Neutrophil (primary cell): Measurements from ENCODE around the gene SERPINB8.

Source experiments
- H3K27ac ChIP-seq: fragments of 200-600 bp; sonication (generic); 2 replicates; pipeline ENCODE4 v1.5.1; 2016; ENCODE audit warnings: mild to moderate bottlenecking, moderate library complexity
- H3K27me3 ChIP-seq: fragments of 200-600 bp; sonication (generic); 2 replicates; pipeline ENCODE4 v1.6.0; 2016; ENCODE audit warnings: mild to moderate bottlenecking
- H3K36me3 ChIP-seq: fragments of 200-600 bp; sonication (generic); 2 replicates; pipeline ENCODE4 v1.5.1; 2017
- H3K4me1 ChIP-seq, 2 experiments: fragments of 200-600 bp in 1 of 2; sonication (generic) in 1 of 2; 1 replicate in 1 of 2; 2 replicates in 1 of 2; pipeline versions ENCODE4 v1.5.1 to v1.6.1; 2013 to 2016; ENCODE audit warnings: low read depth in 1 of 2, low read length in 1 of 2, mild to moderate bottlenecking in 1 of 2, moderate library complexity in 1 of 2; ENCODE audit not compliant: control insufficient read depth in 1 of 2, insufficient read depth in 1 of 2
- H3K4me3 ChIP-seq, 2 experiments: fragments of 200-600 bp in 1 of 2; sonication (generic) in 1 of 2; 1 replicate in 1 of 2; 2 replicates in 1 of 2; pipeline ENCODE4 v1.5.1; 2013 to 2016; ENCODE audit warnings: low read depth in 1 of 2, low read length in 1 of 2, mild to moderate bottlenecking in 1 of 2, moderate library complexity in 1 of 2
- H3K9me3 ChIP-seq: fragments of 200-600 bp; sonication (generic); 2 replicates; pipeline ENCODE4 v1.5.1; 2016
- TF ChIP-seq, protein P1 (sequence below): fragments of 200-600 bp; sonication (generic); IDR thresholded peaks from 2 replicates; pipeline ENCODE4 v1.5.1; 2016; ENCODE audit warnings: antibody characterized with exemption

SERPINB8 gene

DNA sequence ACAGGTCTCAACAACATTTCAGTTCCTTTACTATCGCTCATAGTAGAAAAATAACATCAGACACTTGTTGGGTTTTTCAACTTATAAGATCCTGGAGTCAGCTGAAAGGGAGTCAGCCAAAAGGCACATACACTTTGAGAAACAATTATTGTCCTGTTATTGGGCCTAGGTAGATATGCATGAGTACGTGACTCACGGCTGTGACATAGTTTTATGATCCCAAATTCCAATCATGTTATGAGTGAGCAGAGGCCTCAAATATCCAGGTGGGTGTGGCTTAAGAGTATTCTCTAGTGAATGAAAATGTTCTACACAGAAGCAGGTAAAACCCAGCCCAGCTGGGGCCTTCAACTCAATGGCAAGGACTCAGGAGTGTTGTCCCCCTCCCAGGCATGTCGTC, 27.2 kb downstream of the SERPINB8 start:
- peaks cover 12% of the 10 kb centered on the region for H3K9me3 ChIP-seq
- TF ChIP-seq, protein P1, sequence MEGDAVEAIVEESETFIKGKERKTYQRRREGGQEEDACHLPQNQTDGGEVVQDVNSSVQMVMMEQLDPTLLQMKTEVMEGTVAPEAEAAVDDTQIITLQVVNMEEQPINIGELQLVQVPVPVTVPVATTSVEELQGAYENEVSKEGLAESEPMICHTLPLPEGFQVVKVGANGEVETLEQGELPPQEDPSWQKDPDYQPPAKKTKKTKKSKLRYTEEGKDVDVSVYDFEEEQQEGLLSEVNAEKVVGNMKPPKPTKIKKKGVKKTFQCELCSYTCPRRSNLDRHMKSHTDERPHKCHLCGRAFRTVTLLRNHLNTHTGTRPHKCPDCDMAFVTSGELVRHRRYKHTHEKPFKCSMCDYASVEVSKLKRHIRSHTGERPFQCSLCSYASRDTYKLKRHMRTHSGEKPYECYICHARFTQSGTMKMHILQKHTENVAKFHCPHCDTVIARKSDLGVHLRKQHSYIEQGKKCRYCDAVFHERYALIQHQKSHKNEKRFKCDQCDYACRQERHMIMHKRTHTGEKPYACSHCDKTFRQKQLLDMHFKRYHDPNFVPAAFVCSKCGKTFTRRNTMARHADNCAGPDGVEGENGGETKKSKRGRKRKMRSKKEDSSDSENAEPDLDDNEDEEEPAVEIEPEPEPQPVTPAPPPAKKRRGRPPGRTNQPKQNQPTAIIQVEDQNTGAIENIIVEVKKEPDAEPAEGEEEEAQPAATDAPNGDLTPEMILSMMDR, result no peak
- peaks cover 3% of the 10 kb centered on the region for H3K27me3 ChIP-seq
- H3K4me1 ChIP-seq, result no peaks in the 10 kb centered on the region
- H3K27ac ChIP-seq, result no peak overlapping the region
- H3K4me3 ChIP-seq, result no peak overlapping the region
- H3K36me3 ChIP-seq, result no peaks in the 10 kb centered on the region

DNA sequence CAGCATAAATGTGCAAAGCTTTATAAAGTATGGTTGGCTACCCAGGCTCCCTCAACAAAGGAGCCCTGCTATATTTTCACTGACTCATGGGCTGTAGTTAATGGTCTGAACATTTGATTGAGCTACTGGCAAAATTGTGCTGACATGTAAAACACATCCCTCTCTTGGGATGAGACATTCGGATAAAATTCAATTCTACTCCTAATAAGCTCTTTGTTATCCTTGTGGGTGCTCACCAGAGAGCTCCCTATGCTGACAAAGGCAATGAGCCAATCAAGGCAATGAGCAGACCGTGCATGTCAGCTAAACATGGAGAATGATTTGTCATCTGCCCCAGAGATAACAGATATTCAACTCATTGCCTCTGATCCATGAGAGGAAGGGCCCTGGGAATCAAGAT, 27.7 kb downstream of the SERPINB8 start:
- Histone ChIP-seq H3K9me3 (peaks cover 12% of the 10 kb centered on the region), H3K4me1 (no peaks in the 10 kb centered on the region), H3K27ac (no peak overlapping the region), H3K36me3 (no peaks in the 10 kb centered on the region), H3K4me3 (no peak overlapping the region), H3K27me3 (peaks cover 9% of the 10 kb centered on the region)
- TF ChIP-seq, protein P1, result no peak

DNA sequence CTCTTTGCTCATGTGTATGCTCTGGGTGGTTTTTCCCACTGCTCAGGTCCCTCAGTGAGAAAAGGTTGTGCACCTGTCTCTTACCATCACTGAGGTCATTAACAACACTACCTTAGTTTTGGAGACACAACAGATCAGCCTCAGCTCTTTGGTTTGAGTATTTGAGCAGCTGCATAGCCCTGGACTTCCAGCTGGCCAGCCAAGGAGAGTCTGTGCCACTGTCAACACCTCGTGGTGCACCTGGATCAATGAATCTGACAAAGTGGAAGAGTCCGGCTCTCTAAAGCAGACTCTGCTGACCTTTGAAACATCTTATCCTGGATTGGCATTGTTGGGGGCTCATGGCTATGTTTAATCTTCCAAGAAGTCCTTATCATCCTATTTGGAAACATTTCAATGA, 30.0 kb downstream of the SERPINB8 start:
- Histone ChIP-seq H3K4me3 (no peak overlapping the region), H3K36me3 (no peaks in the 10 kb centered on the region)

DNA sequence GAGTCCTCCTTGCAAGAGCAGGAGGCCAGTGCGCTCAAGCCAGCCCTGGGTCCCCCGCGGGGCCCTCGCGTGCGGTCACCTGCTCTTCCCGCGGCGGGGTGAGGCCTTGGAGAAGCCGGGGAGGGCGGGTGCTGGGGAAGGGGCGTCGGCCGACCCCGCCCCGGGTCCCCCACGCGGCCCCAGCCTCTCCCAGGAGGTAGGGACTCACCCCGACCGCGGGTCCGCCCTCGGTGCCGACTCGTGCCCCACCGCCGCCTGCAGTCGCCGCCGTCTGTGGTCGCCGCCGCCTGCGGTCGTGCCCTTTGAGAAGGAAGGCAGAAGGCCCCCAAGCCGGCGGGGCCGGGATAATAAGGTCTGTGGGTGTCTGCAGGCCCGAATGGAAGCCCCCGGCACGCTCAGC, 32.7 kb downstream of the SERPINB8 start:
- H3K4me3 ChIP-seq, result no peak overlapping the region
- no peaks in the 10 kb centered on the region for H3K4me1 ChIP-seq
- peaks cover 12% of the 10 kb centered on the region for H3K27me3 ChIP-seq
- no peaks in the 10 kb centered on the region for H3K9me3 ChIP-seq
- TF ChIP-seq, protein P1, result no peak
- no peak overlapping the region for H3K27ac ChIP-seq
- no peaks in the 10 kb centered on the region for H3K36me3 ChIP-seq

More for the DNA sequence above, 30.0 kb downstream of the SERPINB8 start:
- TF ChIP-seq, protein P1, result no peak
- Histone ChIP-seq H3K9me3 (peaks cover 12% of the 10 kb centered on the region), H3K27me3 (peaks cover 12% of the 10 kb centered on the region), H3K4me1 (no peaks in the 10 kb centered on the region), H3K27ac (no peak overlapping the region)

DNA sequence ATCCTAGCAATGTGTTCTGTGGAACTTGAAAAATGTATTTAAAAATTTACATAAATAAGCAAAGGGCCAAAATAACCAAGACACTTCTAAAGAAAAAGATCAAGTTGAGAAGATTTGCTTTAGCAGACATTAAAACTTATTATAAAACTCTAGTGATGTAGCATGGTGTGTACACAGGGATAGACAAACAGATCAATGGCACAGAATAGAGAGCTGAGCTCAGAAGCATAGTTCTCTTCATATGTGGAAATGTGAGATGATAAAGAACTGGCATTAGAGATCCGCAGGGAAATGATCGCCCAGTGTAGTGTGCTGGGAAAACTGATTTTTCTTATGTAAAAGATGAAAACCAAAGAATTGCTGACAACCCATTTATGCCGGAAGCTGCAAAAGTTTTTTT, 39.4 kb downstream of the SERPINB8 start:
- TF ChIP-seq, protein P1, result no peak

DNA sequence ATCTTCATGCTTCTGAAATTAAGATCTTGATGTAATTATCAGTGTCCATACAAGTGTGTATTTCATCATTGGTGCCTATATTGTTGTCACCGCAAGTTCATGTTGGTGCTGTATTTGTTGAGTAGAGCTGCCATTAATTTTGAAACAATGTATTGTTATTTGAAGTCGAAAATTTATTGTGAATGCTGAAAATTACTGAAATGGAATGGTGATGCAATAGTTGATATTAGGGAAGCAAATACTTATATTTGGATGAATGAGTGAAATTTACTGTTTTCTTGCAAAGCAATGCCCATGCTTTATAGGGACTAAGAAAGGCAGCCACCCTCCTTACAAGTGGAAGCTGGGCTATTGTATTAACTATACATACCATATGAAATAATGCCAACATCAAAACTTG, 41.6 kb downstream of the SERPINB8 start:
- Histone ChIP-seq H3K9me3 (no peaks in the 10 kb centered on the region), H3K36me3 (no peaks in the 10 kb centered on the region)
- TF ChIP-seq, protein P1, result no peak

More for the DNA sequence above, 39.4 kb downstream of the SERPINB8 start:
- no peaks in the 10 kb centered on the region for H3K4me1 ChIP-seq
- no peak overlapping the region for H3K4me3 ChIP-seq
- H3K27ac ChIP-seq, result no peak overlapping the region
- no peaks in the 10 kb centered on the region for H3K27me3 ChIP-seq
- H3K36me3 ChIP-seq, result no peaks in the 10 kb centered on the region
- H3K9me3 ChIP-seq, result no peaks in the 10 kb centered on the region

More for the DNA sequence above, 41.6 kb downstream of the SERPINB8 start:
- Histone ChIP-seq H3K4me3 (no peak overlapping the region), H3K27me3 (no peaks in the 10 kb centered on the region), H3K4me1 (no peaks in the 10 kb centered on the region), H3K27ac (no peak overlapping the region)
